GM21737 (cell line): Measurements from ENCODE around the gene NFKBIZ.

Source experiments
- ATAC-seq: cut with Tn5 transposase; IDR thresholded peaks from one replicate; pipeline ENCODE4 v1.9.1; 2021; ENCODE audit warnings: mild to moderate bottlenecking, moderate library complexity; ENCODE audit not compliant: unreplicated experiment

Gene NFKBIZ

GRCh38 chr3:101825904-101826445, 23.3 kb upstream of the NFKBIZ start:
- no peak for ATAC-seq

- ATAC-seq, result peak; percentile 82
Measured at GRCh38 chr3:101827211-101828174, 21.8 kb upstream of the NFKBIZ start.

GRCh38 chr3:101828276-101828675, 21.0 kb upstream of the NFKBIZ start:
- no peak for ATAC-seq

GRCh38 chr3:101828691-101829436, 20.4 kb upstream of the NFKBIZ start:
- peak; percentile 50 for ATAC-seq

- no peak for ATAC-seq
Measured at GRCh38 chr3:101829437-101829830, 19.9 kb upstream of the NFKBIZ start.

GRCh38 chr3:101829874-101830273, 19.4 kb upstream of the NFKBIZ start:
- no peak for ATAC-seq

GRCh38 chr3:101833446-101833974, 15.8 kb upstream of the NFKBIZ start:
- no peak for ATAC-seq

- ATAC-seq, result no peak
Measured at GRCh38 chr3:101835676-101836075, 13.6 kb upstream of the NFKBIZ start.

- ATAC-seq, result no peak
Measured at GRCh38 chr3:101836160-101836559, 13.2 kb upstream of the NFKBIZ start.

GRCh38 chr3:101836652-101837598, 12.4 kb upstream of the NFKBIZ start:
- ATAC-seq, result no peak

- ATAC-seq, result no peak
Measured at GRCh38 chr3:101838691-101839090, 10.6 kb upstream of the NFKBIZ start.

- no peak for ATAC-seq
Measured at GRCh38 chr3:101840066-101840465, 9.2 kb upstream of the NFKBIZ start.

GRCh38 chr3:101842245-101842934, 6.9 kb upstream of the NFKBIZ start:
- ATAC-seq, result no peak

- no peak for ATAC-seq
Measured at GRCh38 chr3:101842935-101843330, 6.4 kb upstream of the NFKBIZ start.

- no peak for ATAC-seq
Measured at GRCh38 chr3:101845425-101845824, 3.9 kb upstream of the NFKBIZ start.

GRCh38 chr3:101846709-101847108, 2.6 kb upstream of the NFKBIZ start:
- no peak for ATAC-seq

GRCh38 chr3:101847328-101847727, 2.0 kb upstream of the NFKBIZ start:
- no peak for ATAC-seq

- ATAC-seq, result no peak
Measured at GRCh38 chr3:101848326-101848725, 988 bp upstream of the NFKBIZ start.

- ATAC-seq, result peak; percentile 32
Measured at GRCh38 chr3:101849714-101850245, 466 bp downstream of the NFKBIZ start.
